SK-MEL-5 (cell line): ENCODE results near the gene ECEL1. TPM values are rescaled to one million over a fixed set of nuclear protein-coding genes. Genes with fewer than 3 reads are reported as not detected.
"Not testable (repeated sequence)": the region's sequence is repeated elsewhere in the genome, so short reads cannot be mapped to it uniquely, and the experiment has no call there.

Experiments used
- DNase-seq: peaks from one replicate; pipeline ENCODE4 v3.0.0-alpha.2; 2016; ENCODE audit warnings: low read depth, low spot score
- in situ Hi-C: cut with HindIII; loops from 2 replicates; pipeline ENCODE4 v1.10.0; 2016; ENCODE audit warnings: low sequenced_read_pairs, high pct_unique_total_duplicates, low pct_unique_long_range_greater_than_20kb
- total RNA-seq: library from RNA; depleted of rRNA; stranded (reverse); fragments of >200 nt; shearing (Covaris generic); gene quantifications from 2 replicates; pipeline ENCODE4 v1.2.3, GENCODE V29; 2014

Gene ECEL1
- total RNA-seq, 1 experiment from 2014 or later, result not detected

DNA sequence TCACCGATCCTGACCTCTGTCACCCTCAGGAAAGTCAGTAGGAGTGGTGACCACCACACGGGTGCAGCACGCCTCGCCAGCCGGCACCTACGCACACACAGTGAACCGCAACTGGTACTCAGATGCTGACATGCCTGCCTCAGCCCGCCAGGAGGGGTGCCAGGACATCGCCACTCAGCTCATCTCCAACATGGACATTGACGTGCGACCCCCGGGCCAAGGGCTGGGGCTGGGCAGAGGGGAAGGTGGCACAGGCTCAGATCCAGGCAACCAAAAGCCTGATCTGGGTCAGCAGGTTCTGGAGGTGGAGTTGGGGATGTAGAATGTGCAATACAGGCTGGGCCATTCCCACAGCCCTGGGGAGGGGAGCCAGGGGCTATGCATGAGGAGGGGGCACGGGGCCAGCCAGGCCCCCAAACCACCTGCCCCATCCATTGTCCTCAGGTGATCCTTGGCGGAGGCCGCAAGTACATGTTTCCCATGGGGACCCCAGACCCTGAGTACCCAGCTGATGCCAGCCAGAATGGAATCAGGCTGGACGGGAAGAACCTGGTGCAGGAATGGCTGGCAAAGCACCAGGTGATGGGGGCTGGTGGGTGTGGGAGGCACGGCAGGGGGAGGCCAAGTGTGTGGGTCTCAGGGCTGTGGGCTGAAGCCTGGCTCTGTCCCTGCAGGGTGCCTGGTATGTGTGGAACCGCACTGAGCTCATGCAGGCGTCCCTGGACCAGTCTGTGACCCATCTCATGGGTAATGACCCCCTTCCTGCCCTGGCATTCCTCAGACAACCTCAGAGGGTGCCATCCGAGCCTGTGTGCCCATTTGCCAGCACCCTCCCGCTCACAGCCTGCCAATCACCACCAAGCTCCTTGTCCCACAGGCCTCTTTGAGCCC is 30.3 kb downstream of the ECEL1 start:
- no peak for DNase-seq
- in situ Hi-C loops, result no loop called here

- in situ Hi-C loops, result no loop called here
- DNase-seq, result no peak
Measured at GRCh38 chr2:232456296-232457120, 31.1 kb downstream of the ECEL1 start.

DNA sequence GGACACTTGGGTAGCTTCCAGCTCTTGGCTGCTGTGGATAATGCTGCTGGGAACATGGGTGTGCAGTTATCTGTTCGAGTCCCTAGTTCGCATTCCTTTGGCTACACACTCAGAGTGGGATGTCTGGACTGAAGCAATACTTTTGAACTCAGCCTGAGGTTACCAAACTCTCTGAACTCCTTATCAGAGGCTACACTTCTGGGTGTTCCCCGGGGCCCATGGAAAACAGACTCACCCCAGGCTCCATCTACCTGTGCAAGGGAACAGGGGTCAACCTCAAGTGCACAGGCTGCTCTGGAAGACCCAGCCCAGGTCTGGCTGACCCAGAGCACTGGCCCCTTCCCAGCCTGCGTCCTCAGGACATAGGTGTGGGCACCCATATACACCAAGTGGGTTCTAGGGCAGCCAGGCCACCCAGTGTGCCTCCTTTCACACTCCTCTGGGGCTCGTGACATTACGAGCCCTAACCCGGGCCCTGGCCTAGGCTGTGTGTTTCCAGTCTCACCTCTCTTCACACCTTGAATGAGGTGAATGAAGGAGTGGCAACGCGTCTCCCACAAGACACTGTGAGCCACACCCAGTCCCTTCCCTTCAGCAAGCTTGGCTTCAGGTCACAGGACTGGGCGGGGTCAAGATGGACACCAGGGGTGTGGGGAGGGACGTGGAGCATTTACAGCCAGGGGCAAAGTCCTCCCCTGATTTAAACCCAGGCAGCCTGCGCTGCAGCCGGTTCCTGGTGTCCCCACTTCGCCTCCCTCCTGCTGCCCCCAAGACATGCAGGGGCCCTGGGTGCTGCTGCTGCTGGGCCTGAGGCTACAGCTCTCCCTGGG is 32.0 kb downstream of the ECEL1 start, which contains the start of gene ALPI:
TSS of gene ALPI (plus strand) at position 728 of the 830 bp plus-strand sequence. CDS start at position 775, 47 bp downstream.
- no peak for DNase-seq
- in situ Hi-C loops, result no loop called here

DNA sequence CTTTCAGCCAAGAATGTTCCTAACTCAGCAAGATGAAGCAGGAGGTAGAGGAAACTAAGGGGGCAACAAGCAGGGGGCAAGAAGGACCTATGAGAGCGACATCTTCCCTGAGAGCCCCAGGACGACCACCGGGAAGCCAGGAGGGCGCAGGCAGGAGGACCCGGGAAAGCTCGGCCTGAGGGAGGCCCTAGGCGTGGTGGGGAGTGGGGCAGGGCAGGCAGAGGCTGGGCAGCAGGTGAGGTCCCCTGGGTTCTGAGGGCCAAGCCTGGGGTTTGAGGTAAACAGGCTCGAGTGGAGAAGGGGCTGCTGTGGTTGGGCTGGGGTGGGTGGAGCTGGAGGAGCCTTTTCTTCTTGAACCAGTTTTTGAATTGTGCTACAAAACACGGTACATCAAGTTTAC is 33.0 kb downstream of the ECEL1 start:
- in situ Hi-C loops, result no loop called here
- no peak for DNase-seq

DNA sequence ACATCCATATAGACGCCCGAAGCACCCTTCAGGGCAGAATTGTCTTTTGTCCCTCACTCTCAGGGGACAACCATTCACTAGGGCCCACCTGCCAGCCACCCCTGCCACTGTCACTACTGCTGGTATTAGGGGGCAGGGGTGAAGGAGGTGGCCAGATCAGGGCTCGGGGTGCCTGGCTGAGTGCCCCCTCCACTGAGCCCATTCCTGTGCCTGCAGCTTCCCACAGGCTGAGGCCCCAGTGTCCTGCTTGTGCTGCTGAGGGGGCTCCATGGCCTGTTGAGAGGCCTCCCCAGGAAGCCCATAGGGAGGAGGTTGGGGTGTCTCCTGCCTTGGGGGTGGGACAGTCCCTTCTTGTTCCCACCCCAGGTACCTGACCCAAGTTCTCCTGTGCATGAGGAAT is 36.0 kb downstream of the ECEL1 start:
- in situ Hi-C loops, DNase-seq: not testable (repeated sequence)

GRCh38 chr2:232449964-232450363 is 37.7 kb downstream of the ECEL1 start:
- DNase-seq, result no peak
- in situ Hi-C loops, result no loop called here

- in situ Hi-C loops, result no loop called here
- DNase-seq, result no peak
Measured at GRCh38 chr2:232448304-232448690, 39.3 kb downstream of the ECEL1 start.

- no peak for DNase-seq
- in situ Hi-C loops, result no loop called here
Measured at GRCh38 chr2:232447638-232448303, 39.9 kb downstream of the ECEL1 start.

DNA sequence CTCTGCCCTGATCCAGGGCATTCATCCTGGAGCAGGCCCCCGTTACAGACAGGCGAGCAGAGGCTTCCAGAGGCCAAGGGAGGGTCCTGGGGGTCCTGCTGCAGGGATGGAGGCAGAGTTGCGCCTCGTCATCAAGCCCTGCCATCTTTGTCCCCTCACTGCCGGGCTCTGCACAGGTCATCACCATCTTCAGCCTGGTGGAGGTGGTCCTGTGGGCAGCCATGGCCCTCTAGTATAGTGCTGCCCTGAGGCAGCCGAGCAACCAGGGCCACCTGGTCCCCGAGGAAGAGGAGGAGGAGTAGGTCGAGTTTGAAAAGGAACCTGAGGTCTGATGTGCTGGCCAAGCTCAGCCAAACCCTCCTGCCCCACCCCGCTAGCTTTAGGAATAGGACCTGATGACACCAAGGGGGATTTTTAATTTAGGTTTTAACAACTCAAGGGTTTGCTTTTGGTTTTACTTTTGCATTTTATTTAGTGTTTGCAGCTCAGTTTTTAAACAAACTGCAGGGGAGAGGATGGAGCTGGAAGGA is 40.5 kb downstream of the ECEL1 start:
- in situ Hi-C loops, result no loop called here
- DNase-seq, result no peak

GRCh38 chr2:232446266-232446777 is 41.3 kb downstream of the ECEL1 start:
- DNase-seq, in situ Hi-C loops: not testable (repeated sequence)

GRCh38 chr2:232445149-232445885 is 42.3 kb downstream of the ECEL1 start:
- DNase-seq, in situ Hi-C loops: not testable (repeated sequence)

DNA sequence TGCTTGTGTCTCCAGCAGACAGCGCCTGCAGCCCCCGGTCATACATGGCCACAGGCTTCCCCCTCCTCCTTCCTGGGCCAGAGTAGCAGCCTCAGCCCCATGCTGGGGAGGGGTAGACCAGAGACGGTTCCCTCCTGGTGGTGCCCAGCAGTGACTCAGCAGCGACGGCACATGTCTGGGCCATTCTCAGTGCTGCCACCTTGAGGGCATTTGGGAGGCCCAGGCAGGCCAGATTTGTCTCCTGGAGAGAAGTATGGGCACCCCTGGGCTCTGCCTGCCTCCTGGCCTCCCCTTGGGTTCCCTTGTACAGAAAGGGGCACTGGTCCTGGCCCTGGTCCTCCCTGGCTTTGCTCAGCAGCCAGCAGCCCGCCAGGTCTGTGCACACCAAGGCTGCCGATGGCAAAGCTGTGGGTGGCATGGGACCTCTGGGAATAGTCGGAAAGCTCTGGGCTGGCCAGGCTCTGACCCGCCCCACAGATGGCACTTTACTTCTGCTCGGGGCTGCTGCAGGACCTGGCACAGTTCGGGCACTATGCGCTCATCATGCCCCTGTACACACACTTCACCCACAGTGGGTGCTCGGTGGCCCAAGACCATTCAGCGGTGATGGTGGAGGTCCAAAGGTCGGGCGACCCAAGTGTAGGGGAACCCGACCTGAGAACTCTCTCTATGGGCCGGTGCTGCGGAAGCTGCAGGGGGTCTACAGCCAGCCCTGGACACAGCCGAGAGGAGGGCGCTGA is 43.1 kb downstream of the ECEL1 start:
- in situ Hi-C loops, result no loop called here
- peak; percentile 83 for DNase-seq

DNA sequence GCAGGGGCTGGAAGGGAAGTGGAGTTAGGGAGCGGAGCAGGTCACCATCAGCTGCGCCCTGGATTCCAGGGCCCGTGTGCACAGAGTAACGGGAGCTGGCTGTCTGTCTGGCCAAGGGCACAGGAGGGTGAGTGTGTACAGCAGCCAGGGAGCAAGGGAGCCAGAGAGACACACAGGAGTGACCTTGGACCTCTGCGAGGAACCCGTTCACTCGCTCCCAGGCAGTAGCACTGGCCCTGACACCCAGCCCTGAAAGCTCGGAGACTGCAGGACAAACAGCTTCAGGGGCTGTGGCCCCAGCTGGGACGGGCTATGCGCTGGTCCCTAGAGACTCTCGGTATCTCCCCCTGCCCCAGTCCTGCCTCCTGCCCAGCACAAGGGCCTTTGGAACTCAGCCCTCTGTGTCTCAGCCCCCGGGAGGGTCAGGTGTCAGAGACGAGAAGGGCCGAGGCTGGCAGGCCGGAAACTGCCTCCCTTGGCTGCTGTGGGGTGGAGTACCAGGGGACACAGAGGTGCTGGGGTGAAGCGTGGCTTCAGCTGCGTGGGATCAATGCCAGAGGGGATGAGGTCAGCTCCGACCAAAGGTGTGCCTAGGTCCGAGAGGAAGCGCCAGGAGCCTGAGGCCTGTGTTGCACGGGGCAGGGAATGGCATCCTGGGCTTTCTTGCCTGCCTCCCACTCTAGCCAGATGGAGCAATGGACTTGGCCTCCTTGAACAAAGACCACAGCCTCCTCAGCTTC is 43.8 kb downstream of the ECEL1 start:
- DNase-seq, in situ Hi-C loops: not testable (repeated sequence)

GRCh38 chr2:232443047-232443446 is 44.6 kb downstream of the ECEL1 start:
- DNase-seq, in situ Hi-C loops: not testable (repeated sequence)

DNA sequence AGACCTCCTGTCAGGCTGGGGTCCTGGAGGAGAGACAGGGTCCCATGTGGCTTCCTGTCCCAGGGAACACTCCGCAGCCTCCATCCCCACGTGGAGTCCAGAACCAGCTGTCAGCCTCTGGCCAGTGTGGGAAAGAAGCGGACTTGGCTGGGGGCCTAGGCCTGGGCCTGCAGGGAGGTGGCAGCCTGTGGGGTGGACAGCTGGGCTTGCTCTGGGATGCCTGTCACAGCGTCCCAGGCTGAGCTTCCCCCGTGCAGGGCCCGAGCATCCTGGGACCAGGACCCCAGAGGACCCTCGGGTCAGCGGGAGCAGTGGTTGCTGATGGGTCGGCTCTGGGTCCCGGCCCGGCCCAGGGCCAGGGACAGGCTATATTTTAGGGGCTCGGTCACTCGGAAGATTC is 45.2 kb downstream of the ECEL1 start:
- in situ Hi-C loops, DNase-seq: not testable (repeated sequence)
